ENCODE measurements around the gene LRRC70. TPM values are rescaled to one million over a fixed set of nuclear protein-coding genes. Genes with fewer than 3 reads are reported as not detected.
"Not testable (repeated sequence)": the region's sequence is repeated elsewhere in the genome, so short reads cannot be mapped to it uniquely, and the experiment has no call there.

Gene LRRC70
- 1.0 TPM for total RNA-seq

GRCh38 chr5:62578540-62578939 lies at the start of gene LRRC70:
TSS of gene LRRC70 (plus strand) at chr5:62578819. CDS start at chr5:62579439, 620 bp downstream.
- DNase-seq (ENCODE audit: low spot score): no peak

- DNase-seq (ENCODE audit: low spot score): no peak
Observed at GRCh38 chr5:62533597-62533996, 45.0 kb upstream of the LRRC70 start.

GRCh38 chr5:62534461-62535236 lies 44.0 kb upstream of the LRRC70 start:
- DNase-seq (ENCODE audit: low spot score): no peak

- no peak for DNase-seq (ENCODE audit: low spot score)
Observed at GRCh38 chr5:62536232-62536631, 42.4 kb upstream of the LRRC70 start.

GRCh38 chr5:62536783-62537182 lies 41.8 kb upstream of the LRRC70 start:
- no peak for DNase-seq (ENCODE audit: low spot score)

- DNase-seq (ENCODE audit: low spot score): no peak
Observed at GRCh38 chr5:62538017-62538942, 40.3 kb upstream of the LRRC70 start.

GRCh38 chr5:62542720-62543119 lies 35.9 kb upstream of the LRRC70 start:
- no peak for DNase-seq (ENCODE audit: low spot score)

GRCh38 chr5:62547945-62548630 lies 30.5 kb upstream of the LRRC70 start:
- DNase-seq (ENCODE audit: low spot score): no peak

- no peak for DNase-seq (ENCODE audit: low spot score)
Observed at GRCh38 chr5:62550103-62550502, 28.5 kb upstream of the LRRC70 start.

- no peak for DNase-seq (ENCODE audit: low spot score)
Observed at GRCh38 chr5:62555930-62556329, 22.7 kb upstream of the LRRC70 start.

- no peak for DNase-seq (ENCODE audit: low spot score)
Observed at GRCh38 chr5:62558941-62559340, 19.7 kb upstream of the LRRC70 start.

- DNase-seq (ENCODE audit: low spot score): no peak
Observed at GRCh38 chr5:62560786-62561185, 17.8 kb upstream of the LRRC70 start.

GRCh38 chr5:62561896-62562295 lies 16.7 kb upstream of the LRRC70 start:
- DNase-seq (ENCODE audit: low spot score): no peak

GRCh38 chr5:62562867-62563266 lies 15.8 kb upstream of the LRRC70 start:
- DNase-seq (ENCODE audit: low spot score): no peak

- no peak for DNase-seq (ENCODE audit: low spot score)
Observed at GRCh38 chr5:62564101-62564500, 14.5 kb upstream of the LRRC70 start.

GRCh38 chr5:62565740-62566139 lies 12.9 kb upstream of the LRRC70 start:
- not testable (repeated sequence) for DNase-seq (ENCODE audit: low spot score)

- no peak for DNase-seq (ENCODE audit: low spot score)
Observed at GRCh38 chr5:62568143-62568542, 10.5 kb upstream of the LRRC70 start.

GRCh38 chr5:62568800-62569432 lies 9.7 kb upstream of the LRRC70 start:
- DNase-seq (ENCODE audit: low spot score): no peak

- DNase-seq (ENCODE audit: low spot score): no peak
Observed at GRCh38 chr5:62569470-62569869, 9.1 kb upstream of the LRRC70 start.

- DNase-seq (ENCODE audit: low spot score): no peak
Observed at GRCh38 chr5:62572918-62573514, 5.6 kb upstream of the LRRC70 start.

GRCh38 chr5:62574599-62574998 lies 4.0 kb upstream of the LRRC70 start:
- DNase-seq (ENCODE audit: low spot score): no peak

All from mucosa of gallbladder (tissue), 1 donor.